Urothelium cell line (cell line): ENCODE data around the gene CA9.

Experiments
- DNase-seq: peaks from one replicate; pipeline ENCODE4 v3.0.0; 2011; ENCODE audit warnings: low spot score, mixed read lengths
- FAIRE-seq: peaks from 2 replicates; lab custom pipeline; 2011; peaks lifted over from hg19 to GRCh38; lab: Jason Lieb, UNC

The CA9 gene

DNA sequence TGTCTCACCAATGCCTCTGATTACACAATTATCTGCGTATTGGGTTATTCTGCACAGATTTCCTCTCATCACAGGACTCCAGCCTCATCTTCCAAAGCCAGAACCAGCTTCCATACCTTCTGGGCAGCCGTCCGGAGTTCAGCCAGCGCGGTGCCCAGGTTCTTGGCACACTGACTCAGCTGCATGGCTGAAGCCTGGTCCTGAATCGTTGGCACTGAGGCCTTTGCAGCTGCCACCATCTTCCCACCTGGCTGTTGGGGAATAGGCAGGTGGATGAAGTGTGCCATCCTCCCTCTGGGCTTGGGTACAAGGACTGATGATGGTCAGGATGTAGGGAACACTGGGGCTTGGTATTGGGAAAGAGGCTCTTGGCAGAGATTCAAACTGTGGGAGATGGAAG is 40.4 kb downstream of the CA9 start:
- FAIRE-seq (no peak), DNase-seq (no peak)

DNA sequence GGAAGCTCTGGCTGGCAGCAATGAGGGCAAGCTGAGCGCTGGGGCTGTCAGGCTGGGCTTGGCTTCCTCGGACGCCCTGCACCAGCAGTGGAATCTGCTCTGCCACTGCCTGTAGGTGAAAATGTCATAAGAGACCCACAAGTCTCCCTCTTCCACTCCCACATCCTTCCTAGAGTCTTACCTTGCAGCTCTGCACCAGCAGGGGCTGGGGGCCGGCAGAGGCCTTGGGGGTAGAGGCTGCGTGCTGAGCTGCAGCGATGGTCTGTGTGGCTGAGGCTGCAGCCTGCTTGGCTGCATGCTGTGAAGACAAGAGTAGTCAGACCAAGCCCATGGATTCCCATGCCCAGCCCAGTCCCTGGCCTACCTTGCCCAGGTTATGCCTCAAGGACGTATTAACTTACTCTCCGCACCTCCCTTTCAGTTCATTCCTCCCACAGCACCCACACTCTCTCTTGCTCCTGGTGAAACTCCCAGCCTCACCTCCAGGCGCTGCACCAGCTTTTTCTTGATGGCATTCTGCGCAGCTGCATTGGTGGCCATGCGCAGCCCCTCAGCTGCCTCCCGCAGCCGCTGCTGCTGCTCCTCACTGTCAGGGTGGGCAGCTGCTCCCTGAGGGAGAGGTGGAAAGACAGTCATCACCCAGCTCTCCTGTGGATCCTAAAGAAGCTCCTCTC is 41.0 kb downstream of the CA9 start:
- no peak for DNase-seq
- FAIRE-seq = no peak

DNA sequence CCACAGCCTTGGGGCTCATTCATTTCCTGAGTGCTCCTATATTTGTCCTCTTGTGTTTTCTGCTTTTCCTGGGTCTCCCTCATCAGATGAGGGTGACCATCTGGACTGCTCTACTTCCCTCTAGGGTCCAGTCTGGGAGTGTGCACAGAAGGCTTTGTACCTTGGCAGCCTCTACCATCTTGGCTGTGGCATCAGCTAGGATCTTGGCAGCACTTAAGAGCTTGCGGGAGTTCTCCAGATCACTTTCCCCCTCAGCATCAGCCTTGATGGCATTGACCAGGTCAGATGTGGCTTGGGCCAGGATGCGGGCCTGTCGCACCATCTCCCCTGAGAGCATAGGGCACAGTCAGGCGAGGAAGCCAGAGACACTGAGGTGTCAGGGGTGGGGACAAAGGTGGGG is 42.5 kb downstream of the CA9 start:
- no peak for DNase-seq
- peak; percentile 5 for FAIRE-seq

DNA sequence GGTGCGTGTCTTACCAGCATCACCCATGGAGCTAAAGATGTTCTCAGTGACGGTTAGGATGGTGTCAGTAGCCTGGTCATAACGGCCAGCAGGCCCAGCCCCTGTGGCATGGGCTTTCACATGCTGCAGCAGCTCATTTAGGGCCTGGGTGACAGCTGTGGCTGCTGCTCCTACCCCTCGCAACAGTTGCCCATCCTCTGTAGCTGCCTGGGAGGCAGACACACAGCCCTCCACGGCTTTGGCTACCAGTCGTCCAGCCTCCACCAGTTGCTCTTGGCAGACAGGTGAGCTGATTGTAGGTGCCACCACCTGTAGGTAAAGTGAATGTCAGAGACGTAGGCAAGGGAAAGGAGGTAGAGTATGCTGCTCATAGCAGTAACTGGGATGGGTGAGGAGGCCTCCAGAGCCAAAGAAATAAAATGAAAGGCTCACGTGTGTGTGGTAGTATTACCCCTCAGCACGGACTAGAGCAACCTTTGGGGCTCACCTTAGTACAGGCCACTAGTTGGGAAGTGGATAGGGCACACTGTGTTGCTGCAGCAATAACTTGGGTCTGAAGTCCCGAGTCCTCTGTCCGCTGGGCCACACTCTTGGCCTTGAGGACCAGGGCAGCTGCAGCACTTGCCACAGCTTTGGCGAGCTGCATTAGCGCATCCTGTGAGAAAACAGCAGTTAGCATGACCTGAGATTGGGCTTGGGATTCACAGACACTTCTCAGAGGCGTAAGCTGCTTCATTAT is 43.6 kb downstream of the CA9 start:
- DNase-seq (no peak), FAIRE-seq (peak; percentile 5)

DNA sequence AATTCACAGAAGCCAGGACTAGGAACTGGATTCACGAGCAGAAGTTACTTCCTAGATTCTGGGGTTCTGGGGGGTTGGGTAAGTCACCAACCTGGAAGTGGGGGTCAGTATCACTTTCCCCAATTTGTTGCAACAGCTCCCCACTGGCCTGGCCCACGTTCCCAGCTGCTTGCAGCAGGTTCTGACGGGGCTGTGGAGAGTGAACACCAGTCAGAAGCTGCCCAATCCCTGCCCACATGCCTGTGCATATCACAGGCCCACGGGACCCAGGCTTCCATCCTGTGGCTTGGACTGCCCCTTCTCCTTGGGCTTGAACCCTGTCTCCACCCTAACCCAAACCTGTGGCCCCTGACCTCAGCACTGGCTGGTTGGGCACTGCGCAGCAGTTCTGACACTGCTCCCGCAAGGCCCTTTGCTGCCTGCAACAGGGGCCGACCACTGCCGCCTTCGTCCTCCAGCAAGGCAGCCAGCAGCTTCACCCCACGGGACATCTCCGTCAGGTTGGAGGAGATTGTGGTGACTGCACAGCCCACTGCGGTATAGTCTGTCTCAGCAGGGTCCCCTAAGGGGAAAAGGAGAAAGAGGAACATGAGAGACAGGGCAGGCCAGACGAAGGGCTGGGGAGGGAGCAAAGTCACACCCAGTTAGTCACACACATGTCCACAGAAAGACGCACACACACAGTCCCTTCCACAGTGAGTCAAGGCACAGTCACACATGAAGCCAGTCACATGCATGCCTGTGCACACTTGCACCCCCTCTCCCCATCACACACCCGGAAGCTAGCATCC is 45.2 kb downstream of the CA9 start:
- FAIRE-seq (no peak), DNase-seq (no peak)

DNA sequence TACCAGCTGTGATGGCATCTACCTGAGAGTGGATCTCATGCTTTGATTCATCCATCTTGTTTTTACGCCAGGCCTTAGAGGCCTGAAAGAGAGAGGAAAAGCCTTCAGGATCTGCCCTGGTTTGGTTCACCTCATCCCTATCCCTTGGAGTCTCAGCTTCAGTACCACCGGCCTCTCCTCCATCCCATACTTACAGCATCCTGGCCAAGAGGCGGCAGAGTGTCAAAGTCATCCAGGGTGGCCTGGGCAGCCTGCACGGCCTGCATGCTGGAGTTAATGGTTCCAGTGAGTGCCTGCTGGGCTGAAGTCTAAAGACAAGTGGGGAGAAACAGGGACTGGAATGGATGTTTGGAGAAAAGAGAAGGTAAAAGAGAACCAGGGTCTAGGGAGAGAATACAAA is 45.8 kb downstream of the CA9 start:
- FAIRE-seq (no peak), DNase-seq (no peak)

DNA sequence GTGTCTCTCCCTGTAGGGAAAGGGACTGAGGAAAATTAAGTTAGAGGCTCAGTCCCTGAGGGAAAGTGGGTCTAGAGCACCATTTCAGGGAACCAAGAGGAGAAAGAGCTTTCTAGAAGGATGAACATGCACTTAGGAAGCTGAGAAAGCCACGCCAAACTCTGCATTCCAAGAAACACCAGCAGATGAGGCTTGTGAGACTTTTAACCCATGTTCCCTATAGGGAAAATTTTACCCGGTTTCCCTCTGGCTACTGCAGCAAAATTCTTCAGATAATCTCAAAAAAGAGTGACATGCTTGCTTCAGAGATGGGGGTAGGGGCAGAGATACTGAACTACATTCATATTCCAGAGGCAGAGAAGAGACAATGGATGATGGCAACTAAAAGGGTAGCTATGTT is 49.7 kb downstream of the CA9 start:
- DNase-seq (no peak), FAIRE-seq (no peak)

DNA sequence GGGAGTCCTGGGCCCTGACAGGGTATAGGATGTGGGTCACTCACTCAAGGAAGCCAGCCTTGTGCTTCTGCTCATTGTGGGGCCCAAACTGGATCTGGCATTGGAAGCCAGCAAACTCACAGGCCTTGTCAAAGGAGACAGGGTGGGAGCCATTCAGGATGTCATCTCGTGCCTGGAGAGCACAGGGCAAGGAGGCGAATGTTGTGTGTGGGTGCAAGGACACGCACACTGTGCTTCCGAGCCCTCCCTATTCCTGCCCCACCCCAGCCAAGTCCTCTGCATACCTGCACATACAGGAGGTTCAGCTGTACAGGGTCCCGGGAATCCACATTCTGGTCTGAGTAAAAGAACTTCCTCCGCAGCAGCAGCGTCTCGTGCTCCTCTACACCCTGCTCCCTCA is 50.2 kb downstream of the CA9 start:
- FAIRE-seq (no peak), DNase-seq (no peak)

DNA sequence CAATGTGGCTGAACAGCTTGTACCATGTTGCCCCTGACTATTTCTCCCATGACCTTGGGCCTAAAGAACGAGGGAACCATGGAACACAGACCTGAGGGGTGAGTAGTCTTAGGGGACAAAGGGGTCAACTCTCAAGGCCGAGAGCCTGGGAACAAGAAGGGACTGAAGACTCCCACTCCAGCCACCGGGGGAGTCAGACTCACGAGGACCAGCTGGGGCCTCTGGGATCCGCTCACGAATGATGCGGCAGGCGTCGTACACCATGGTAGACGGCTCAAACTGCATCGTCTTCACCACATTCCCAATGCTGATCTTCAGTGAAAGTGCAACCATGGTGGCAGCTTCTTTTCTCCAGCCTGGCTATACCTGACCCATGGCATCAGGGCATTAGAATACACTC is 51.6 kb downstream of the CA9 start:
- no peak for FAIRE-seq
- no peak for DNase-seq

DNA sequence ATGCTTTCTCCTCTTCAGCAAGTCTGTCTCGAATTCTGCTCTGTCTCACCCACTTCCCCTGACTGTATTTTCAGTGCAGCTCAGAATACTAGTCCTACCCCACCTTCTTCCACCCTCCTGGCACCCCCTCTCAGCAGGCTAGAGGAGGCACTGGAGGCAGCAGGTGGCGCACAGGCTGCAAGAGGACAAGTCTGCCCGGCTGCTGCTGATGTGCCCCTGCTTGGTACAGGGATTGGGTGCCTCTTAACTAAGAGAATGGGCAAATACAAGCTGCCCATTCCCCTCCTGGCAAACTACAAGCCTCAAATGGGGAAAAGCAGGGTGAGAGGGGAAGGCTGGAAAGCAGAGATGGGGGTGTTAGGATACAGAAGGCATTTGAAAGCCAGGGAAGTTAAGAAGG is 53.2 kb downstream of the CA9 start:
- peak; percentile 69 for DNase-seq

DNA sequence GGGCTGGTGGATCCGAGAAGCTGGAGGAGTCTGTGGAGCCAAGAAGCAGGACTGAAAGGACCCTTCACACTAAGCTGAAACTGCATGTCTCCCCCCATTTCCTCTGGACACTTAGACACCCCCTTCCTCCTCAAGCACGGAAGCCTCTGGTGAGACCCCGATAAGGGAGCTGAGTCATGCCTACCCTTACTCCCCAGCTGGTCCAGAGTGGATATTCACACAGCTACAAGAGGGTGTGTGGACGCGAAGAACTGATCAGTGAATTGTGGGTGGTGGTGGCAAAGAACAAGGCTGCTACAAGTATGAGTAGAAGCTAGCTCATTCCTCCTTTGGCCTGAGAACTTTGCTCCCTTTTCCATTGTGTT is 53.9 kb downstream of the CA9 start:
- DNase-seq (no peak), FAIRE-seq (no peak)

More for the DNA sequence above, 53.2 kb downstream of the CA9 start:
- no peak for FAIRE-seq

DNA sequence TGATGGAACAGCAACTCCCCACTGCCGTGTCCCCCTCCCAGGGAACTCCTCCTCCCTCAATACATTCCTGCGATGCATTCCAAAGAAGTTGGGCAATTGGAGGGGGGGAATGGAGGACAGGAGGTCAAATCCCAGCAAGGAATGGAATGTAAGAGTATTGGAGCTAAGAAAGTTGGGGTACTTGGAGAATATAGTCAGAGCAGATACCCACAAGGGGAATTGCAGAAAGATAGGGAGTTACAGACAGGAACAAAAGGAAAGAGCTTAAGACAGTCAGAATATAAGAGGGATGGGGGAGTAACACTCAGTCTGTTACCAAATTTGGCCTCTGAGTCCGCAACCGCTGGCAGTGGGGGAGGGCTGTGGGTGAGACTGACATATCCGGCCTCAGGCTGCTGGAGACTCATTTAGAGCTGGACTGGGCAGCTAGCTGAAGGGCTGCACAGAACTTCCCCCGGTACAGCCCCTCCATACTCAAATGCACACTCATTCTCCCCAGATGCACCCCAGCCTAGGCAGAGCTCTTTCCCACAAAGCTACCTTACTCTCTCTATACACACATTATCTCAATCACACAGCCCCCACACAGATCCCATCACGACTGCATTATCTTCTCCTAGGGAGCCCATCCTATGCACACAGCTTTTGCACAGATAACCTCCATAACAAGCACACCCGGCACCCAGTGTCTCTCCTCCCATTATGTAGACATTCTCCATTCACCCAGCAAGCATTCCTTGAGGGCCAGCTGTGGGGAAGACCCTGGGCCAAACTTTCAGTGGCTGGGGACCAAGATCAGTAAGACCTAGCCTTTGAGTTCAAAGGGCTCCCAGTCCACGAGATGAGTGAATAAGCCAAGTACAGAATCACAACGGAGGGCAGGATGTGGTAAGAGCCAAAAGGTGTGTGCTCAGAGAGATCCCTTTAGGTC is 54.6 kb downstream of the CA9 start:
- peak; percentile 70 for FAIRE-seq
- DNase-seq = peak; percentile 77

DNA sequence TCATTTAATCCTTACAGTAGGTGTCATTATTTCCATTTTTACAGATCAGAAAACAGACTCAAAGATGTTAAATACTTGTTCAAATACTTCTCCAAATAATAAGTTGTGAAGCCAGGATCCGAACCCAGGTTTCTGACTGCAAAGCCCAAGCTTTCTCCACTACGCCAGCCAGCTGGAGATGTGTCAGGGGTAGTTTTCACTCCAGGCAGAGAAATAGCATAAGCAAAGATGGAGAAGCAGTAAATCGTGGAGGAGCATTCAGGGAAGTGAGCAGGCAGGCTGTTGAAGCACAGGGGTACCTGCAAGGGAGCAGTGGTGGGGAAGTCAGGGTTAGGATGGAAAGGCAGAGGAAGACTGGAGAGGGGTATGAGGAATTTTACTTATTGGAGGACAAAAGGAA is 55.4 kb downstream of the CA9 start:
- DNase-seq (no peak), FAIRE-seq (no peak)

DNA sequence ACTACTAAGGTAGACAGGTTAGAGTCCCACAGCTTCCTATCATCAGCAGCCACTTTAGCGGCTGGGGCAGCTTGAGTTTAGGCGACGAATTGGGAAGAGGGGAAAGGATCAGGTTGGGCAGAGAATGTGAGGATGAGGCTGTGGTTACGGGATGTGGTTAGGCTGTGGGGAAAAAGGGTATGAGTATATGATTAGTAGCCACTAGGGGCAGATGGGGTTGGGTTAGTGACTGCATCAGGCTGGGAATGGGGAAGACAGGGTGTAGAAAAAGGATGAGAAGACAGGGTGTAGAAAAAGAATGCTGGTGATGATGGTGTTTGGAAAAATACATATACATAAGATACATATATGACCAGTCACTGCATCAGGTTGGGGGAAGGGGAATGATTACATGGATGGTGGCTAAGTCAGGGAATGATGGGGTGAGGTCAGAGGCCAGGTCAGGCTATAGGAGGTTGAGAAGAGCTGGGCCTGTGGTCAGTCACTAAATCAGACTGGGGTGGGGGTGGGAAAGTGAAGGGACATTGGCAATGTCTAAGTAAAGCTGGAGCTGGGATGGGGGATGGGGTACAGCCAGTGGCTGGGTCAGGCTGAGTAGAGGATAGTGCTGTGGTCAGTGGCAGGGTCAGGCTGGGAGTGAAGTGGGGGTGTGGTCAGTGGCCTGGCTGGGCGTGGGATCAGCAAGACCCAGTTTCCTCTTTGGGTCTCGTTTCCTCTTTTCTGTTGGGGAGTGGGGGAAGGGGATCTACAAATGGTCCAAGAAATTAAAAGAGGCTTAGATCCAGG is 56.2 kb downstream of the CA9 start:
- DNase-seq (peak; percentile 85), FAIRE-seq (peak; percentile 72)

DNA sequence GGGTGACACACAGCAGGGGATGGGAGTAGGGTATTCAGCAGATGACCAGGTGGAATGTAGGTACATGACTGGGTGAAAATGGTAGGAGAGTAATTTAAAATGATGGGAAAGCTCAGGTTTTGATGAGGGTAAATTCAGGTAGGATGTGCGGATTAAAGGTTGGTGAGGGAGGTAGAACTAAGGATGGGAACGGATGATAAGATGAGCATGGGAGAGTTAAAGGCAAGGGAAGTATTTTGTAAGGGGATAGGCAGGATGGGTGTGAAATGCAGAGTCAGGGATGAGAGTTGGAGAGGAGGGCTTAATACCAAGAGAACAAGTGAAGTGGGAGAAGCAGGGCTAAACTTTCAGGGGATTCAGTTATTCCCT is 56.7 kb downstream of the CA9 start:
- FAIRE-seq (no peak), DNase-seq (no peak)
